SJCRH30 (cell line): ENCODE data around the gene PEG3. TPM values are rescaled to one million over a fixed set of nuclear protein-coding genes. Genes with fewer than 3 reads are reported as not detected.
A peak's percentile ranks its signal among the peaks of the same experiment; 100 is the strongest.
"Not testable (repeated sequence)": the region's sequence is repeated elsewhere in the genome, so short reads cannot be mapped to it uniquely, and the experiment has no call there.

Experiments
- DNase-seq, 2 experiments: peaks; one replicate each; pipeline ENCODE4 v3.0.0-alpha.2; 2015 to 2020
- H3K27ac ChIP-seq: fragments of 250-450 bp; sonication (Bioruptor Pico); 2 replicates; pipeline ENCODE4 v1.5.1; 2020; ENCODE audit warnings: mild to moderate bottlenecking, moderate library complexity
- H3K27me3 ChIP-seq: fragments of 250-450 bp; sonication (Bioruptor Pico); 2 replicates; pipeline ENCODE4 v1.5.1; 2020; ENCODE audit warnings: mild to moderate bottlenecking, moderate library complexity
- H3K36me3 ChIP-seq: fragments of 250-450 bp; sonication (Bioruptor Pico); 2 replicates; pipeline ENCODE4 v1.5.1; 2020; ENCODE audit warnings: mild to moderate bottlenecking, moderate library complexity
- H3K4me1 ChIP-seq: fragments of 250-450 bp; sonication (Bioruptor Pico); 2 replicates; pipeline ENCODE4 v1.5.1; 2020; ENCODE audit warnings: mild to moderate bottlenecking, moderate library complexity
- H3K4me3 ChIP-seq: fragments of 250-450 bp; sonication (Bioruptor Pico); 2 replicates; pipeline ENCODE4 v1.5.1; 2020; ENCODE audit warnings: mild to moderate bottlenecking, moderate library complexity
- H3K9me3 ChIP-seq: fragments of 250-450 bp; sonication (Bioruptor Pico); replicated peaks from 2 replicates; pipeline ENCODE4 v1.5.1; 2020; ENCODE audit warnings: mild to moderate bottlenecking, moderate library complexity
- total RNA-seq: library from RNA; depleted of rRNA; stranded (reverse); fragments of >200 nt; shearing (Covaris generic); gene quantifications from 2 replicates; pipeline ENCODE4 v1.2.3, GENCODE V29; 2014

Gene PEG3
- total RNA-seq, 1 experiment from 2014 or later = 501 TPM

DNA sequence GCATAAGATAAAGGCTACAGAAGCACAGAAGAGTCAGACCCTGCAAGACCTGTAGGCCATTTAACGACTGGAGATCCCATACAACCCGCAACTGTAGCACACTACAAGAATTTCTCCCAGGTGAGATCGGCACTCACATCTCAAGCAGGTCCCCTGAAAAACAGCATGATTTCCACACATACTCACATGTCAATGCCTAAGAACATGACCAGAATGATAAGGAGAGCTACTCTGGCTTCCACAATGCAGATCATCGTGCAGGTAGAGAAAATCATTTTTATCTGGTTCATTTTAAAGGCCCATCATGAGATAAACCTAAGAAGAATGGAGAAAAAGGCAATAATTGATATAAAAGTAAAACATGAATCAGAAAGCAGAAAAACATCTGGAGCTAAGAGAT is 17.5 kb upstream of the PEG3 start:
- no peak overlapping the region for H3K27ac ChIP-seq
- DNase-seq = no peak
- H3K36me3 ChIP-seq = no peaks in the 10 kb centered on the region; the same call in 1 of the 2 replicates
- H3K9me3 ChIP-seq = no peaks in the 10 kb centered on the region; the same call in 1 of the 2 replicates
- no peak overlapping the region for H3K4me3 ChIP-seq
- H3K27me3 ChIP-seq = no peaks in the 10 kb centered on the region
- peaks cover 10% of the 10 kb centered on the region for H3K4me1 ChIP-seq

DNA sequence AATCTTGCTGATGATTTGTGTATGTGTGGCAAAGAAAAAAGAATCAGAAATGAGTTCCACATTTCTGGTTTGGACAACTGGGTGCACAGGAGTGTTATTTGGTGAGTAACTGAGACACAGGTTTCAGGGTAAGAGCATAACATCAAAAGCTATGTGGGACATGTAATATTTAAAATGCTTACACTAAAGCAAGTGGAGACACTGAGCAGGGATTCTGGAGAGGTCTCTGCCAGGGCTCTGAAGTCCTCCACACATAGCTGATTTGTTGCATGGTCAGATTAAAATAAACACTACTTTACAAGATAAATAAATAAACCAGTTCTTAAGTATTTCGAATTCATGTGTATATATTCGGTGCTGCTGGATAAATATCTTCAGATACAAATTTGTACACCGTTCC is 16.3 kb upstream of the PEG3 start:
- Histone ChIP-seq H3K27ac (no peak overlapping the region), H3K4me1 (no peaks in the 10 kb centered on the region; the same call in 1 of the 2 replicates), H3K36me3 (no peaks in the 10 kb centered on the region; the same call in 1 of the 2 replicates), H3K27me3 (no peaks in the 10 kb centered on the region), H3K9me3 (peaks cover 5% of the 10 kb centered on the region; the same call in 1 of the 2 replicates), H3K4me3 (no peak overlapping the region)
- no peak for DNase-seq

DNA sequence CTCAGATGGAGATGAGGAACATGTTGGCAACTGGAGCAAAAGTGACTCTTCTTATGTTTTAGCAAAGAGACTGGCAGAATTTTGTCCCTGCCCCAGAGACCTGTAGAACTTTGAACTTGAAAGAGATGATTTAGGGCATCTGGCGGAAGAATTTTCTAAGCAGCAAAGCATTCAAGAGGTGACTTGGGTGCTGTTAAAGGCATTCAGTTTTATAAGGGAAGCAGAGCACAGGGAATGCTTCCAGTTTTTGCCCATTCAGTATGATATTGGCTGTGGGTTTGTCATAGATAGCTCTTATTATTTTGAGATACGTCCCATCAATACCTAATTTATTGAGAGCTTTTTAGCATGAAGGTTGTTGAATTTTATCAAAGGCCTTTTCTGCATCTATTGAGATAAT is 11.8 kb upstream of the PEG3 start:
- not testable (repeated sequence) for DNase-seq, H3K27ac ChIP-seq

DNA sequence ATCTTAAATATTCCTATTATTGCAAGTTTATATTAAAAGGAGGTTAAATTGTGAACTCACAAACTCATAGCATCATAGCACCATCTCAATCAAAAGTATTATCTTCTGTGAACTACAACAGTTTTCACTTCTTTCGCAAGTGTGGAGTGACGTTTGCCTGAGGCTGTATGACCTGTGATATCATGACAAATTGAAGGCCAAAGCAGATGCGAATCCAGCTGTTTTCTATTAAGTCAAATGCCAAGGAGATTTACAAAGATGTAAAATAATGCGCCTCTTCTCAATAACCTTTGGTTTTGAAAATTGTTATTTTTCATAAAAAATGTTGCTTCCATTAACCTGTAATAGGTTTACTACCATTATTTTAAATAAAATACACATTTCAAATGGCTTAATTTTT is 7.6 kb upstream of the PEG3 start:
- peak in 1 of 2 experiments; percentile 39 for DNase-seq
- H3K9me3 ChIP-seq = peaks cover 5% of the 10 kb centered on the region; the same call in 1 of the 2 replicates
- peaks cover 8% of the 10 kb centered on the region; the same call in 1 of the 2 replicates for H3K36me3 ChIP-seq
- H3K4me3 ChIP-seq = no peak overlapping the region
- peaks cover 16% of the 10 kb centered on the region for H3K4me1 ChIP-seq
- no peaks in the 10 kb centered on the region for H3K27me3 ChIP-seq
- H3K27ac ChIP-seq = no peak overlapping the region

More for the DNA sequence above, 11.8 kb upstream of the PEG3 start:
- not testable (repeated sequence) for H3K36me3 ChIP-seq, H3K27me3 ChIP-seq, H3K9me3 ChIP-seq, H3K4me3 ChIP-seq
- H3K4me1 ChIP-seq = peaks cover 12% of the 10 kb centered on the region

GRCh38 chr19:56842412-56842811 is 1.9 kb upstream of the PEG3 start:
- H3K9me3 ChIP-seq = no peaks in the 10 kb centered on the region
- no peaks in the 10 kb centered on the region for H3K36me3 ChIP-seq
- H3K4me3 ChIP-seq = peak overlapping the region; percentile 79
- H3K4me1 ChIP-seq = peaks cover 5% of the 10 kb centered on the region
- H3K27ac ChIP-seq = peak overlapping the region; percentile 92
- H3K27me3 ChIP-seq = no peaks in the 10 kb centered on the region
- peak; percentile 50 to 69 for DNase-seq

- DNase-seq = peak; percentile 72 to 74
- H3K4me1 ChIP-seq = peaks cover 4% of the 10 kb centered on the region; the same call in 1 of the 2 replicates
- H3K27me3 ChIP-seq = no peaks in the 10 kb centered on the region
- H3K36me3 ChIP-seq = peaks cover 2% of the 10 kb centered on the region
- H3K27ac ChIP-seq = peak overlapping the region; percentile 92
- peak overlapping the region; percentile 79 for H3K4me3 ChIP-seq
- no peaks in the 10 kb centered on the region for H3K9me3 ChIP-seq
These were observed 642 bp upstream of the PEG3 start for GRCh38 chr19:56841193-56841543.

GRCh38 chr19:56839652-56840450 is 675 bp downstream of the PEG3 start:
- Histone ChIP-seq H3K9me3 (no peaks in the 10 kb centered on the region), H3K4me1 (peaks cover 17% of the 10 kb centered on the region), H3K27ac (peak overlapping the region; percentile 92), H3K27me3 (no peaks in the 10 kb centered on the region), H3K4me3 (peak overlapping the region; percentile 79), H3K36me3 (peaks cover 16% of the 10 kb centered on the region)
- peak; percentile 98 for DNase-seq

- Histone ChIP-seq H3K9me3 (no peaks in the 10 kb centered on the region), H3K27me3 (no peaks in the 10 kb centered on the region), H3K4me3 (peak overlapping the region; percentile 79), H3K36me3 (peaks cover 23% of the 10 kb centered on the region), H3K27ac (peak overlapping the region; percentile 92), H3K4me1 (peaks cover 25% of the 10 kb centered on the region)
- peak; percentile 99 for DNase-seq
These were observed 1.4 kb downstream of the PEG3 start for GRCh38 chr19:56838909-56839651.

- Histone ChIP-seq H3K9me3 (peaks cover 2% of the 10 kb centered on the region; the same call in 1 of the 2 replicates), H3K27me3 (no peaks in the 10 kb centered on the region), H3K36me3 (peaks cover 31% of the 10 kb centered on the region), H3K27ac (peak overlapping the region; percentile 41), H3K4me3 (peak overlapping the region; percentile 79), H3K4me1 (peaks cover 25% of the 10 kb centered on the region)
- peak; percentile 68 to 76 for DNase-seq
These were observed 2.3 kb downstream of the PEG3 start for GRCh38 chr19:56838024-56838908.

DNA sequence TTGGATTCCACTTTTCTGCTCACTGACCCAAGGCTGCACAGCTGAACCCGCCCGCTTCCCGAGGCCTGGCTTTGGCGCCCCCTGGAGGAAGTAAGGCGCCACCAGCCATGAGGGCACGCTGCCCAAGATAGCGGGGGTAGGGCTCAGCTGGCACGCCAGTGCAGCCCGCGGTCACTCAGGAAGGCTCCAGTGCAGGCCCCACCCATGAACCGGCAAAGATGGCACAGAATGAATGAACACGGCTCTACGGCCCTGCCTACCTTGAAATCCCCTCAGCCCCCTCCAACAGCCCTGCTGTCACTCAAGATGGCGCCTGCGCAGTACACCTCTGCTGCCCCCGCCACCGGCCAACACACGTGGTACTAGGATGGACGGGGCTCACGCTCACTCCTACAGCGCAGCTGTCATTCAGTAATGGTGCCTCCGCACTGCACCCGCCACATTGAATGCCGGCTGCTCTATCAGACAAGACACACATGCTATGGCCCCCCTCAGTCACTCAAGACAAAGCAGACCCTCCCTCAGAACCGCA is 3.0 kb downstream of the PEG3 start:
- Histone ChIP-seq H3K27me3 (no peaks in the 10 kb centered on the region), H3K27ac (peak overlapping the region; percentile 41), H3K4me3 (peak overlapping the region; percentile 79), H3K9me3 (peaks cover 2% of the 10 kb centered on the region; the same call in 1 of the 2 replicates), H3K4me1 (peaks cover 25% of the 10 kb centered on the region), H3K36me3 (peaks cover 39% of the 10 kb centered on the region)
- peak; percentile 77 to 79 for DNase-seq

DNA sequence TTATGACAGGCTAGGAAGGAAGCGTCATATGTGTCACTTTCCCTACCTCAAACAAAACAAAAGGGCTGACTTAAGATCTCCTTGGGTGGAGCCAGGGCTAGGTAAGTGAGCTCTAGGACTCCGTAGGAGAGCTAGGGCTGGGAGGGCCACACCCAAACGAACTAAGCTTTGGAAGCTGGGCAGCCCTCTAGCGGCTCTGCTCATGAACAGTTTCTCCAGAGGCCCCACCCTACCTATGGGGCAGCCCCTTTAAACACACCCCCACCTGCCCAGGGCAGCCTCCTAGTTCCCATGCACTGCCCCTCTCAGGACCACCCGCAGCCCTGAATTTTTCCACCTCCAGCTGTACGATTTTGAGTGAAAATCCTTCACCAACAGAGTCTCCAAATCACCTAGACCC is 3.5 kb downstream of the PEG3 start:
- Histone ChIP-seq H3K36me3 (peaks cover 44% of the 10 kb centered on the region), H3K4me1 (peaks cover 25% of the 10 kb centered on the region), H3K27ac (no peak overlapping the region), H3K27me3 (no peaks in the 10 kb centered on the region), H3K4me3 (peak overlapping the region; percentile 79), H3K9me3 (peaks cover 2% of the 10 kb centered on the region; the same call in 1 of the 2 replicates)
- DNase-seq = peak in 1 of 2 experiments; percentile 42

DNA sequence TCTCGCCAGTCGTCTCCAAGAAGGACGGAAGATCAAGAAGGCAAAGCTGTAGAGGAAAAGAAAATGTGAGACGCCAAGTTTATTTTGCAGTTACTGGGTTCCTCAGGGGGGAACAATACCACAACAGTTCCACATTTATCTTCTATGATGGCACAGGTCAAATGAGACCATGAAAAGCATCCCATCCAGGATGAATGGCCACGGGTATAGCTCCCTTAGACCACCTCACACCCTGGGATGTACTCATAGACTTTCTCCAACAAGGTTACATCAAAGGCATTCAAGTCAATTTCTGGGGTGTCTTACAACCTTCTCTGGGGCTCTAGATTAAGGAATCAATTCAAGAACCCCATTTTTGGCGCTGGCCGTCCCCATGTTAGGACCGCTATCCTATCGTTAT is 4.5 kb downstream of the PEG3 start:
- H3K36me3 ChIP-seq = peaks cover 53% of the 10 kb centered on the region
- no peaks in the 10 kb centered on the region for H3K27me3 ChIP-seq
- DNase-seq = no peak
- H3K4me3 ChIP-seq = no peak overlapping the region
- peaks cover 2% of the 10 kb centered on the region; the same call in 1 of the 2 replicates for H3K9me3 ChIP-seq
- H3K27ac ChIP-seq = no peak overlapping the region
- H3K4me1 ChIP-seq = peaks cover 25% of the 10 kb centered on the region

DNA sequence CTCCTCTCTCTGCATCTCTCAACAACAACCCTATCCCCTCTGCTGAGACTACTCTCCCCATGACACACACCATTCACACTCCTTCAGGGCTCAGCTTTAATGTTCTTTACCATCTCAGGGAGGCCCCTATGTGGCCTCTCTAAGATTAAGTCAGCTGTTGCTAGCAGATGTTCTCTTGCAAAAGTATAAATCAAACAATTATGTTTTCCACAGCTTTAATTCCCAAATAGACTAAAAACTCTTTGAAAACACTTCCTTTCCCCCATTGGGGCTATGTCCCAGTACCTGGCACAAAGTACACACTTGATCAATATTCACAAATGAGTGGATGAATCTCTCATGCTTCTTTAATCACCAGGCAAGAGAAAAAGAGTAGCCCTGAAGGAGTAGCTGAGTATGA is 5.1 kb downstream of the PEG3 start:
- peaks cover 25% of the 10 kb centered on the region for H3K4me1 ChIP-seq
- peaks cover 2% of the 10 kb centered on the region; the same call in 1 of the 2 replicates for H3K9me3 ChIP-seq
- no peak overlapping the region for H3K4me3 ChIP-seq
- peak in 1 of 2 experiments; percentile 37 for DNase-seq
- H3K36me3 ChIP-seq = peaks cover 59% of the 10 kb centered on the region
- H3K27ac ChIP-seq = peak overlapping the region; percentile 40
- H3K27me3 ChIP-seq = no peaks in the 10 kb centered on the region
